Occipital lobe (tissue), 2 donors: ENCODE measurements around the gene MTHFD2L. TPM values are rescaled to one million over a fixed set of nuclear protein-coding genes. Genes with fewer than 3 reads are reported as not detected.
A peak's percentile ranks its signal among the peaks of the same experiment; 100 is the strongest.
"Not testable (repeated sequence)": the region's sequence is repeated elsewhere in the genome, so short reads cannot be mapped to it uniquely, and the experiment has no call there.

Experiments
- DNase-seq: peaks from one replicate; lab custom pipeline; 2025; lab: John Stamatoyannopoulos, UW
- total RNA-seq: library from RNA; depleted of rRNA; stranded (reverse); fragments of >200 nt; gene quantifications from one replicate; pipeline ENCODE4 v1.2.3, GENCODE V29; 2014

Gene MTHFD2L
- 48.0 TPM for total RNA-seq

GRCh38 chr4:74157561-74158465 is at the start of gene MTHFD2L:
MTHFD2L (plus strand) TSS chr4:74158118; CDS start chr4:74158139, 21 bp downstream.
- peak; percentile 92 for DNase-seq

- no peak for DNase-seq
Observed at GRCh38 chr4:74108457-74109115, 49.3 kb upstream of the MTHFD2L start.

GRCh38 chr4:74109116-74109869 is 48.6 kb upstream of the MTHFD2L start:
- DNase-seq = no peak

GRCh38 chr4:74109870-74110605 is 47.9 kb upstream of the MTHFD2L start:
- no peak for DNase-seq

- no peak for DNase-seq
Observed at GRCh38 chr4:74110670-74111069, 47.2 kb upstream of the MTHFD2L start.

- DNase-seq = no peak
Observed at GRCh38 chr4:74111306-74111975, 46.5 kb upstream of the MTHFD2L start.

- DNase-seq = peak; percentile 64
Observed at GRCh38 chr4:74111990-74112389, 45.9 kb upstream of the MTHFD2L start.

GRCh38 chr4:74112399-74113105 is 45.4 kb upstream of the MTHFD2L start:
- DNase-seq = no peak

- no peak for DNase-seq
Observed at GRCh38 chr4:74114234-74114633, 43.7 kb upstream of the MTHFD2L start.

- DNase-seq = peak; percentile 38
Observed at GRCh38 chr4:74117024-74117534, 40.8 kb upstream of the MTHFD2L start.

GRCh38 chr4:74118600-74119338 is 39.1 kb upstream of the MTHFD2L start:
- DNase-seq = no peak

- no peak for DNase-seq
Observed at GRCh38 chr4:74120086-74120485, 37.8 kb upstream of the MTHFD2L start.

GRCh38 chr4:74121643-74122579 is 36.0 kb upstream of the MTHFD2L start:
- DNase-seq = no peak

- no peak for DNase-seq
Observed at GRCh38 chr4:74123065-74123728, 34.7 kb upstream of the MTHFD2L start.

- no peak for DNase-seq
Observed at GRCh38 chr4:74125029-74125428, 32.9 kb upstream of the MTHFD2L start.

- DNase-seq = no peak
Observed at GRCh38 chr4:74127745-74128144, 30.2 kb upstream of the MTHFD2L start.

- not testable (repeated sequence) for DNase-seq
Observed at GRCh38 chr4:74130843-74131242, 27.1 kb upstream of the MTHFD2L start.
